VCaP (cell line): ENCODE data around the gene SPAG6.

Experiments
- H3K27ac ChIP-seq: fragments of 450-650 bp; 2 replicates; pipeline ENCODE4 v1.5.1; 2017
- CTCF ChIP-seq: fragments of 450-650 bp; conservative IDR thresholded peaks from 2 replicates; pipeline ENCODE4 v1.5.1; 2017; ENCODE audit warnings: mild to moderate bottlenecking, moderate library complexity

SPAG6 gene

DNA sequence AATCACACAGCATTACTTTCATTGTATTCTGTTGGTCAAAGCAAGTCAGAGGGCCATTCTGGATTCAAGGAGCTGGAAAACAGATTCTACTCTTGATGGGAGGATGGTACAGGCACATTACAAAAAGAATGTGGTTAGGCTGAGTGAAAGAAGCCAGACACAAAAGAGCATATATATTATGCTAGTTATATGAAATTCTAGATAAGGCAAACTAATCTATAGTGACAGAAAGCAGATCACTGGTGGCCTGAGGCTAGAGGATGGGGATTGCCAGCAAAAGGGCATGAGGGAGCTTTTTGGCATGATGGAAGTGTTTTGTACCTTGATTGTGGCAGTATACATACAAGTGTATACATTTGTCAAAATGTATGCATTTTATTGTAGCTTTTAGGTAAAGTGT lies 96.8 kb downstream of the SPAG6 start:
- TF ChIP-seq CTCF: no peak
- H3K27ac ChIP-seq: no peak overlapping the region

- no peak for TF ChIP-seq CTCF
- H3K27ac ChIP-seq: no peak overlapping the region
Measured at GRCh38 chr10:22442468-22442867, 97.2 kb downstream of the SPAG6 start.

DNA sequence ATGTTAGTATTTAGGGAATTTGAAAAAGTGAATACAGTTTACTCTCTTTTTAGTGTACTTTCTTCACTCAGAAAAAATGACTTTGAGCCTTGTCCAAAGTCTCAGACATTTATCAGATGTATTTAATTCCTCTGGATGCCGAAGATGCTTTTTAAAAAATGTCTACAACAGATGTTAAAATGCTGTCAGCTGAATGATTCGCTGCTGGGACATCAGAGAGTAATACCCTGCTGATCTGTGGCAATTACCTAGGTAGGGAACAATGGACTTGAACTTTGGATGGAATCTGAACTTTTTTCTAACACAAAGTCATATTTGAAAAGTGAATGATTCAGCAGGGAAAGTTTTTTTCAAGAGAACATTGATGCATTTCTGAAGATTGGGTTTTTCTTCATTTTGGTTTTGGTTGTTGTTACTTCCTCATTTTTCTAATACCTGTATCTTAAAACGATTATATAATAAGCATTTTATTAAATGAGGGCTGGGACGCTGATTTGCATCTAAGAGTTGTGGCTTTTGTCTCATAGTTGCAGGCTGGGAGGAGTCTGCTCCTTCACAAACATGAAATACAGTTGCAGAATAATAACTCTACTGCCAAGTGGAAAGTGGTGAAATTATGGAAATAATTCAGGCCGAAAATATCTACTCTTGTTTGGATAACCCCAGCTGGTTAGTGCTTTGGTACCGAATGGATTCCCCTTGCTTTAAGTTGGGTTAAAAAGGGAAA lies 98.0 kb downstream of the SPAG6 start:
- no peak overlapping the region for H3K27ac ChIP-seq
- TF ChIP-seq CTCF: no peak

DNA sequence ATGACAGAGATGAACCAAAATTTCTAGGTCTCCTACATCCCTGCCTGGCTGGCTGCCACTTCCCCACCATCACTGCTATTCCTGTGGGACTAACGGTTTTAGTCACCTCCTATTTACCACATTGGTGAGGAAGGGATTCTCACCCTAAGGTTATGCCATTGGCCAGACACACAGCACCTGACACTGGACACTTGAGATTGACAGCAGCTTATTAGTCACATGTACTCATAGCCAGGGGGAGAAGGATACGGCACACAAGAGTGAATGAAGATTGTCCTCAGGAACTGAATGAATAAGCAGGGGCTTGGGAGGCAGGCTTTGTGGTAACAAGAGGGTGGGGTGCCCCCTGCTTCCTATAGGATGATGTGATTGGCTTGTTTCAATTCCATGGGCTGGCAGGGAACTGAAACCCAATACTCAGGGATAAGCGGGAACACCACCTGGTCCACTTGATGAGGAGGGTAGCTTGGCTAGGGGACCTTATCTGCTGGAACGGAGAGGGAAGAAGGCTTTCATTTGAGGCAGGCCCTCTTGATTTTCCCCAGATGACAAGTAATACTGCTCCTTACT lies 99.0 kb downstream of the SPAG6 start:
- no peak for TF ChIP-seq CTCF
- no peak overlapping the region for H3K27ac ChIP-seq

- no peak for TF ChIP-seq CTCF
- no peak overlapping the region for H3K27ac ChIP-seq
Measured at GRCh38 chr10:22445495-22445894, 100.2 kb downstream of the SPAG6 start.

GRCh38 chr10:22447068-22447467 lies 101.8 kb downstream of the SPAG6 start:
- H3K27ac ChIP-seq: no peak overlapping the region
- no peak for TF ChIP-seq CTCF

GRCh38 chr10:22451346-22451745 lies 106.0 kb downstream of the SPAG6 start:
- TF ChIP-seq CTCF: no peak
- no peak overlapping the region for H3K27ac ChIP-seq
